MG63 (cell line): Measurements from ENCODE around the gene ZNF570. TPM values are rescaled to one million over a fixed set of nuclear protein-coding genes. Genes with fewer than 3 reads are reported as not detected.
A peak's percentile ranks its signal among the peaks of the same experiment; 100 is the strongest.

Source experiments
- DNase-seq: peaks from one replicate; pipeline ENCODE4 v3.0.0-alpha.2; 2020
- H3K27me3 ChIP-seq: fragments of 250-450 bp; sonication (Bioruptor Pico); 2 replicates; pipeline ENCODE4 v1.5.1; 2020; ENCODE audit warnings: mild to moderate bottlenecking, moderate library complexity
- H3K36me3 ChIP-seq: fragments of 250-450 bp; sonication (Bioruptor Pico); 2 replicates; pipeline ENCODE4 v1.5.1; 2020; ENCODE audit warnings: mild to moderate bottlenecking, moderate library complexity
- H3K4me3 ChIP-seq: fragments of 250-450 bp; sonication (Bioruptor Pico); 2 replicates; pipeline ENCODE4 v1.5.1; 2020; ENCODE audit warnings: mild to moderate bottlenecking, moderate library complexity
- H3K9me3 ChIP-seq: fragments of 250-450 bp; sonication (Bioruptor Pico); 2 replicates; pipeline ENCODE4 v1.5.1; 2020; ENCODE audit warnings: mild to moderate bottlenecking, moderate library complexity
- total RNA-seq: library from RNA; depleted of rRNA; stranded (reverse); fragments of >200 nt; shearing (Covaris generic); gene quantifications from 2 replicates; pipeline ENCODE4 v1.2.3, GENCODE V29; 2014; ENCODE audit warnings: low replicate concordance; rRNA removed

The ZNF570 gene
- not detected in 2 replicates for total RNA-seq

GRCh38 chr19:37468961-37469777 is at the start of gene ZNF570:
ZNF570 (plus strand) TSS chr19:37469356; CDS start chr19:37470355, 999 bp downstream.
- Histone ChIP-seq H3K27me3 (no peaks in the 10 kb centered on the region), H3K36me3 (no peaks in the 10 kb centered on the region; the same call in 1 of the 2 replicates), H3K9me3 (peaks cover 42% of the 10 kb centered on the region), H3K4me3 (peak within 1 kb of the TSS; percentile 13; the same call in 1 of the 2 replicates)
- DNase-seq, result no peak

GRCh38 chr19:37452500-37453245 is 16.5 kb upstream of the ZNF570 start:
- Histone ChIP-seq H3K9me3 (peaks cover 47% of the 10 kb centered on the region), H3K36me3 (no peaks in the 10 kb centered on the region)
- DNase-seq, result no peak

GRCh38 chr19:37466277-37466797 is 2.8 kb upstream of the ZNF570 start:
- Histone ChIP-seq H3K36me3 (no peaks in the 10 kb centered on the region; the same call in 1 of the 2 replicates), H3K9me3 (peaks cover 42% of the 10 kb centered on the region), H3K27me3 (no peaks in the 10 kb centered on the region), H3K4me3 (peak overlapping the region; percentile 56)
- DNase-seq, result peak; percentile 12

More at GRCh38 chr19:37452500-37453245, 16.5 kb upstream of the ZNF570 start:
- Histone ChIP-seq H3K4me3 (no peak overlapping the region), H3K27me3 (no peaks in the 10 kb centered on the region)

GRCh38 chr19:37466798-37467607 is 2.2 kb upstream of the ZNF570 start, which contains the start of gene ZNF569:
ZNF569 (minus strand) TSS chr19:37467444; CDS start chr19:37444921, 22,523 bp downstream.
- Histone ChIP-seq H3K36me3 (no peaks in the 10 kb centered on the region; the same call in 1 of the 2 replicates), H3K27me3 (no peaks in the 10 kb centered on the region), H3K4me3 (peak within 1 kb of the TSS; percentile 56), H3K9me3 (peaks cover 42% of the 10 kb centered on the region)
- peak; percentile 79 for DNase-seq

GRCh38 chr19:37467608-37468090 is 1.5 kb upstream of the ZNF570 start:
- H3K9me3 ChIP-seq, result peaks cover 42% of the 10 kb centered on the region
- no peak for DNase-seq
- no peaks in the 10 kb centered on the region; the same call in 1 of the 2 replicates for H3K36me3 ChIP-seq
- H3K27me3 ChIP-seq, result no peaks in the 10 kb centered on the region
- H3K4me3 ChIP-seq, result peak overlapping the region; percentile 56

GRCh38 chr19:37470216-37470615 is 1.1 kb downstream of the ZNF570 start:
- no peak overlapping the region for H3K4me3 ChIP-seq
- H3K27me3 ChIP-seq, result no peaks in the 10 kb centered on the region
- peaks cover 36% of the 10 kb centered on the region for H3K9me3 ChIP-seq
- DNase-seq, result no peak
- no peaks in the 10 kb centered on the region for H3K36me3 ChIP-seq

GRCh38 chr19:37472165-37472564 is 3.0 kb downstream of the ZNF570 start:
- no peak for DNase-seq
- no peaks in the 10 kb centered on the region for H3K27me3 ChIP-seq
- H3K36me3 ChIP-seq, result no peaks in the 10 kb centered on the region
- H3K4me3 ChIP-seq, result no peak overlapping the region
- peaks cover 21% of the 10 kb centered on the region for H3K9me3 ChIP-seq

- no peaks in the 10 kb centered on the region for H3K36me3 ChIP-seq
- no peak for DNase-seq
- H3K27me3 ChIP-seq, result no peaks in the 10 kb centered on the region
- H3K4me3 ChIP-seq, result no peak overlapping the region
- H3K9me3 ChIP-seq, result peaks cover 38% of the 10 kb centered on the region
These were observed 15.4 kb downstream of the ZNF570 start for GRCh38 chr19:37484406-37485168.

GRCh38 chr19:37492213-37492612 is 23.1 kb downstream of the ZNF570 start:
- no peaks in the 10 kb centered on the region for H3K36me3 ChIP-seq
- no peak for DNase-seq
- H3K9me3 ChIP-seq, result peaks cover 8% of the 10 kb centered on the region
- H3K4me3 ChIP-seq, result no peak overlapping the region
- H3K27me3 ChIP-seq, result no peaks in the 10 kb centered on the region

- no peaks in the 10 kb centered on the region for H3K36me3 ChIP-seq
- no peaks in the 10 kb centered on the region for H3K27me3 ChIP-seq
- peaks cover 19% of the 10 kb centered on the region for H3K9me3 ChIP-seq
- no peak overlapping the region for H3K4me3 ChIP-seq
- no peak for DNase-seq
These were observed 36.8 kb downstream of the ZNF570 start for GRCh38 chr19:37505958-37506386.

GRCh38 chr19:37506387-37507166 is 37.4 kb downstream of the ZNF570 start, which contains the start of gene ZNF793:
ZNF793 (plus strand) TSS chr19:37506939; CDS start chr19:37523440, 16,501 bp downstream.
- H3K36me3 ChIP-seq, result no peaks in the 10 kb centered on the region
- no peaks in the 10 kb centered on the region for H3K27me3 ChIP-seq
- DNase-seq, result no peak
- peaks cover 19% of the 10 kb centered on the region for H3K9me3 ChIP-seq
- H3K4me3 ChIP-seq, result no peak within 1 kb of the TSS

- Histone ChIP-seq H3K9me3 (peaks cover 19% of the 10 kb centered on the region), H3K27me3 (no peaks in the 10 kb centered on the region), H3K36me3 (no peaks in the 10 kb centered on the region), H3K4me3 (no peak overlapping the region)
- DNase-seq, result no peak
These were observed 38.0 kb downstream of the ZNF570 start for GRCh38 chr19:37507167-37507464.

GRCh38 chr19:37511186-37511585 is 42.0 kb downstream of the ZNF570 start:
- no peak overlapping the region for H3K4me3 ChIP-seq
- DNase-seq, result no peak

GRCh38 chr19:37511821-37512220 is 42.7 kb downstream of the ZNF570 start:
- no peaks in the 10 kb centered on the region for H3K27me3 ChIP-seq
- no peak for DNase-seq
- H3K9me3 ChIP-seq, result peaks cover 10% of the 10 kb centered on the region
- H3K36me3 ChIP-seq, result no peaks in the 10 kb centered on the region
- H3K4me3 ChIP-seq, result no peak overlapping the region

More at GRCh38 chr19:37511186-37511585, 42.0 kb downstream of the ZNF570 start:
- H3K36me3 ChIP-seq, result no peaks in the 10 kb centered on the region
- H3K9me3 ChIP-seq, result peaks cover 15% of the 10 kb centered on the region
- no peaks in the 10 kb centered on the region for H3K27me3 ChIP-seq

- DNase-seq, result no peak
- Histone ChIP-seq H3K4me3 (no peak overlapping the region), H3K9me3 (peaks cover 6% of the 10 kb centered on the region), H3K36me3 (no peaks in the 10 kb centered on the region), H3K27me3 (no peaks in the 10 kb centered on the region)
These were observed 44.2 kb downstream of the ZNF570 start for GRCh38 chr19:37513397-37513796.
